SIG-M5 treated with dmso at 0.1 percent for 504 hours (cell line): ENCODE data around the gene MDGA2.

Source experiments
- DNase-seq: peaks from one replicate; lab custom pipeline; 2025; ENCODE audit not compliant: unreplicated experiment; lab: John Stamatoyannopoulos, UW

MDGA2 gene

GRCh38 chr14:47154276-47154797 is 521.1 kb downstream of the MDGA2 start:
- DNase-seq = no peak

GRCh38 chr14:47153746-47154145 is 521.7 kb downstream of the MDGA2 start:
- no peak for DNase-seq

GRCh38 chr14:47150267-47150666 is 525.1 kb downstream of the MDGA2 start:
- no peak for DNase-seq

- DNase-seq = no peak
These were observed 526.1 kb downstream of the MDGA2 start for GRCh38 chr14:47149326-47149725.

- DNase-seq = no peak
These were observed 526.7 kb downstream of the MDGA2 start for GRCh38 chr14:47148686-47149085.

GRCh38 chr14:47120645-47121044 is 554.8 kb downstream of the MDGA2 start:
- no peak for DNase-seq

- DNase-seq = no peak
These were observed 571.6 kb downstream of the MDGA2 start for GRCh38 chr14:47103771-47104170.

- no peak for DNase-seq
These were observed 572.9 kb downstream of the MDGA2 start for GRCh38 chr14:47102472-47102871.

GRCh38 chr14:47085678-47086077 is 589.7 kb downstream of the MDGA2 start:
- DNase-seq = no peak

- no peak for DNase-seq
These were observed 610.1 kb downstream of the MDGA2 start for GRCh38 chr14:47065326-47065725.

- no peak for DNase-seq
These were observed 615.4 kb downstream of the MDGA2 start for GRCh38 chr14:47060050-47060449.

- no peak for DNase-seq
These were observed 618.0 kb downstream of the MDGA2 start for GRCh38 chr14:47057364-47057763.

- DNase-seq = no peak
These were observed 630.6 kb downstream of the MDGA2 start for GRCh38 chr14:47044841-47045240.

- no peak for DNase-seq
These were observed 634.9 kb downstream of the MDGA2 start for GRCh38 chr14:47040550-47040949.

GRCh38 chr14:47039336-47039735 is 636.1 kb downstream of the MDGA2 start:
- no peak for DNase-seq

GRCh38 chr14:47022721-47023120 is 652.7 kb downstream of the MDGA2 start:
- DNase-seq = no peak

- no peak for DNase-seq
These were observed 654.9 kb downstream of the MDGA2 start for GRCh38 chr14:47020500-47020899.

GRCh38 chr14:47012533-47013280 is 662.7 kb downstream of the MDGA2 start:
- DNase-seq = no peak

- no peak for DNase-seq
These were observed 665.8 kb downstream of the MDGA2 start for GRCh38 chr14:47009615-47010014.

- DNase-seq = no peak
These were observed 666.7 kb downstream of the MDGA2 start for GRCh38 chr14:47008732-47009131.

- DNase-seq = no peak
These were observed 675.7 kb downstream of the MDGA2 start for GRCh38 chr14:46999661-47000060.

GRCh38 chr14:46989566-46989965 is 685.8 kb downstream of the MDGA2 start:
- DNase-seq = no peak

- DNase-seq = no peak
These were observed 687.1 kb downstream of the MDGA2 start for GRCh38 chr14:46988312-46988711.
